Neural cell (in vitro differentiated cells): ENCODE measurements around the gene NKG7. TPM values are rescaled to one million over a fixed set of nuclear protein-coding genes. Genes with fewer than 3 reads are reported as not detected.
"Not testable (repeated sequence)": the region's sequence is repeated elsewhere in the genome, so short reads cannot be mapped to it uniquely, and the experiment has no call there.

Experiments used
- H2AFZ ChIP-seq: fragments of 200-600, 300-800 bp; sonication (generic), shearing (Covaris generic); 2 replicates; pipeline ENCODE4 v1.6.0; 2014; ENCODE audit warnings: low read depth, mild to moderate bottlenecking, antibody characterized with exemption, low read length, moderate library complexity
- H3F3A ChIP-seq: fragments of 200-600 bp; shearing (Covaris generic); 2 replicates; pipeline ENCODE4 v1.6.1; 2016; ENCODE audit warnings: mild to moderate bottlenecking, moderate library complexity, mixed read lengths, antibody characterized with exemption, low read length; ENCODE audit not compliant: insufficient read depth, poor library complexity, severe bottlenecking
- H3K27ac ChIP-seq: fragments of 200-600, 300-800 bp; sonication (generic), shearing (Covaris generic); 2 replicates; pipeline ENCODE4 v1.5.1; 2014; ENCODE audit warnings: mild to moderate bottlenecking, low read length, moderate library complexity
- H3K27me3 ChIP-seq: fragments of 300-800, 200-600 bp; sonication (generic), shearing (Covaris generic); 2 replicates; pipeline ENCODE4 v1.6.0; 2014; ENCODE audit warnings: mild to moderate bottlenecking, low read depth, low read length, moderate library complexity; ENCODE audit not compliant: insufficient read depth
- H3K36me3 ChIP-seq: fragments of 300-800, 200-600 bp; sonication (generic), shearing (Covaris generic); 2 replicates; pipeline ENCODE4 v1.5.1; 2014; ENCODE audit warnings: mild to moderate bottlenecking, antibody characterized with exemption, low read length, moderate library complexity; ENCODE audit not compliant: insufficient read depth
- H3K4me2 ChIP-seq: fragments of 300-800, 200-600 bp; sonication (generic), shearing (Covaris generic); 2 replicates; pipeline ENCODE4 v1.6.0; 2014; ENCODE audit warnings: mild to moderate bottlenecking, low read length
- H3K4me3 ChIP-seq: fragments of 300-800, 200-600 bp; sonication (generic), shearing (Covaris generic); 2 replicates; pipeline ENCODE4 v1.5.1; 2014; ENCODE audit warnings: mild to moderate bottlenecking, low read length, moderate library complexity
- H3K79me2 ChIP-seq: fragments of 200-600 bp; shearing (Covaris generic); replicated peaks from 2 replicates; pipeline ENCODE4 v1.6.0; 2014; ENCODE audit warnings: mild to moderate bottlenecking, low read length, moderate library complexity; ENCODE audit not compliant: insufficient read depth
- H3K9ac ChIP-seq: fragments of 300-800, 200-600 bp; sonication (generic), shearing (Covaris generic); 2 replicates; pipeline ENCODE4 v1.6.1; 2016; ENCODE audit warnings: mild to moderate bottlenecking, low read length, mixed read lengths
- H3K9me2 ChIP-seq: fragments of 200-600 bp; shearing (Covaris generic); 2 replicates; pipeline ENCODE4 v1.6.1; 2016; ENCODE audit warnings: mild to moderate bottlenecking, low read length, mixed read lengths; ENCODE audit not compliant: insufficient read depth
- H3K9me3 ChIP-seq: fragments of 200-600, 300-800 bp; sonication (generic), shearing (Covaris generic); 2 replicates; pipeline ENCODE4 v1.6.1; 2016; ENCODE audit warnings: mild to moderate bottlenecking, mixed run types, low read length, moderate library complexity, mixed read lengths
- H4K20me1 ChIP-seq: fragments of 200-600 bp; shearing (Covaris generic); 2 replicates; pipeline ENCODE4 v1.6.1; 2016; ENCODE audit warnings: mild to moderate bottlenecking, mixed run types; ENCODE audit not compliant: insufficient read depth
- EP300 ChIP-seq: fragments of 450-650 bp; conservative IDR thresholded peaks from 2 replicates; pipeline ENCODE4 v1.6.1; 2014; ENCODE audit warnings: antibody characterized with exemption, mild to moderate bottlenecking, moderate library complexity; ENCODE audit not compliant: poor library complexity, severe bottlenecking
- EZH2 ChIP-seq: fragments of 200-600, 300-800 bp; shearing (Covaris generic), sonication (generic); IDR thresholded peaks from 2 replicates; pipeline ENCODE4 v1.6.1; 2014; ENCODE audit warnings: antibody characterized with exemption, low read length, borderline replicate concordance, mild to moderate bottlenecking; ENCODE audit not compliant: insufficient read depth, poor library complexity, severe bottlenecking
- MXI1 ChIP-seq: fragments of 450-650 bp; conservative IDR thresholded peaks from 2 replicates; pipeline ENCODE4 v1.6.1; 2014; ENCODE audit warnings: antibody characterized with exemption, mild to moderate bottlenecking; ENCODE audit not compliant: poor library complexity, severe bottlenecking
- POLR2AphosphoS5 ChIP-seq: IDR thresholded peaks from 2 replicates; pipeline ENCODE4 v1.6.1; 2012
- RAD21 ChIP-seq: fragments of 450-650 bp; conservative IDR thresholded peaks from 2 replicates; pipeline ENCODE4 v1.6.1; 2014; ENCODE audit warnings: antibody characterized with exemption, mild to moderate bottlenecking, moderate library complexity
- SMC3 ChIP-seq: fragments of 450-650 bp; conservative IDR thresholded peaks from 2 replicates; pipeline ENCODE4 v1.6.1; 2014; ENCODE audit warnings: antibody characterized with exemption, mild to moderate bottlenecking, moderate library complexity; ENCODE audit not compliant: poor library complexity
- TAF1 ChIP-seq: IDR thresholded peaks from 2 replicates; pipeline ENCODE4 v1.6.1; 2012; ENCODE audit warnings: low read depth
- polyA plus RNA-seq: library from polyadenylated mRNA; depleted of rRNA; stranded (reverse); fragments of >200 nt; gene quantifications from 2 replicates; pipeline ENCODE4 v1.2.3, GENCODE V29; 2014
- TF ChIP-seq, protein P1 (sequence below): fragments of 450-650 bp; IDR thresholded peaks from 2 replicates; pipeline ENCODE4 v1.5.1; 2014; ENCODE audit warnings: antibody characterized with exemption, mild to moderate bottlenecking, moderate library complexity; ENCODE audit not compliant: poor library complexity, severe bottlenecking
- TF ChIP-seq, protein P2 (sequence below): IDR thresholded peaks from 2 replicates; pipeline ENCODE4 v1.6.1; 2012; ENCODE audit warnings: borderline replicate concordance

Gene NKG7
- polyA plus RNA-seq, 1 donor from 2014 or later = not detected

DNA sequence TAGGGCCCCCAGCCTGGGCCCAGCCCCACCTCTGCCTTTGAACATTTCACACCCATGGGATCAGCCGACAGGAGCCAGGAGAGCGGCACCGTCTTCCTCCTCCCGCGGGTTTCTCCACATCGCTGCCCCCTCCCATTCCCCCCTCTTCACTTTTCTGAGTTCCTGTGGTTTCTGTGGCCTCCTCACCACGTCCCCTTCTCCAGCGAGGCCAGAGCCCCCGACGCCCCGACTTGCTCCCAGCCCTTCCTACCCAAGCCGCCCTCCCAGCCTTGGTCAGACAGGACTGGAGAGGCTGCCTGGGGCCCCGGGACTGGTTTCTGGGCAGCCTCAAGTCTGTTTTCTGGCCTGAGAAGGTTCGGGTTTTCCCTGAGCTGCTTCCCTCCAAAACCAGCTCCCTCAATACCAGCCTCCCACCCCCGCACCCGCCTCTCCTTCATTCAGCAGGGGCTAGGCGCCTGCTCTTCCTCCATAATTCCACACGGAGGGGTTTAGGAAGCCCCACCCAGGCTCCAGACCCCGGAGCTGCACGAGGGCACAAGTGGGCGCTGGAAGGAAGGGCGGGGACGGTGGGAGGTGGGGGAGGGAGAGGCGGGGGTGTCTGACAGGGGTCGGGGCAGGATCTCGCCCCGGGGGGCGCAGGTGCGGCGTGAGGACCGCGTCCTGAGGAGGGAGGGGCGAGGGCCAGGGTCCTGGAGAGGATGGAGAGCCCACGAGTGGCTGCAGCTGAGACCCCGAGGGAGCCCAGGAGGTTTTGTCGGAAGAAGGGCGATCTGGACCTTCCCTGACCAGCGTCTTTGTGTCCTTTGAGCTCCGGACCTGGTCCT lies 49.0 kb upstream of the NKG7 start:
- no peak overlapping the region for H3K4me2 ChIP-seq
- no peaks in the 10 kb centered on the region for H3F3A ChIP-seq
- no peaks in the 10 kb centered on the region for H3K9me3 ChIP-seq
- no peaks in the 10 kb centered on the region for H3K36me3 ChIP-seq
- no peaks in the 10 kb centered on the region for H3K9me2 ChIP-seq
- H3K9ac ChIP-seq = no peak overlapping the region
- no peak overlapping the region for H3K4me3 ChIP-seq
- no peaks in the 10 kb centered on the region for H4K20me1 ChIP-seq
- no peaks in the 10 kb centered on the region for H3K27me3 ChIP-seq
- H3K79me2 ChIP-seq = no peaks in the 10 kb centered on the region
- no peak overlapping the region for H3K27ac ChIP-seq
- no peak overlapping the region for H2AFZ ChIP-seq
- no peak for TF ChIP-seq EP300

DNA sequence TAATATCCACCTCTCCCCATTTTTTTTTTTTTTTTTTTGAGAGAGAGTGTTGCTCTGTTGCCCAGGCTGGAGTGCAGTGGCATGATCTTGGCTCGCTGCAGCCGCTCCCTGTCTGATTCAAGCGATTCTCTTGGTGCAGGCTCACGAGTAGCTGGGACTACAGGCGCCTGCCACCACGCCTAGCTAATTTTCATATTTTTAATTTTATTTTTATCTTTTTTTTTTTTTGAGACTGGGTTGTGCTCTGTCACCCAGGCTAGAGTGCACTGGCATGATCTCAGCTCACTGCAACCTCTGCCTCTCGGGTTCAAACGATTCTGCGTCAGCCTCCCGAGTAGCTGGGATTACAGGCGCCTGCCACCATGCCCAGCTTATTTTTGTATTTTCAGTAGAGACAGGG lies 48.1 kb upstream of the NKG7 start:
- H4K20me1 ChIP-seq, H3K79me2 ChIP-seq, H3K9me3 ChIP-seq, H3K4me2 ChIP-seq, H3K9me2 ChIP-seq, H3K27me3 ChIP-seq, H3K4me3 ChIP-seq, H2AFZ ChIP-seq, H3K9ac ChIP-seq, H3K27ac ChIP-seq, H3F3A ChIP-seq, H3K36me3 ChIP-seq: not testable (repeated sequence)

DNA sequence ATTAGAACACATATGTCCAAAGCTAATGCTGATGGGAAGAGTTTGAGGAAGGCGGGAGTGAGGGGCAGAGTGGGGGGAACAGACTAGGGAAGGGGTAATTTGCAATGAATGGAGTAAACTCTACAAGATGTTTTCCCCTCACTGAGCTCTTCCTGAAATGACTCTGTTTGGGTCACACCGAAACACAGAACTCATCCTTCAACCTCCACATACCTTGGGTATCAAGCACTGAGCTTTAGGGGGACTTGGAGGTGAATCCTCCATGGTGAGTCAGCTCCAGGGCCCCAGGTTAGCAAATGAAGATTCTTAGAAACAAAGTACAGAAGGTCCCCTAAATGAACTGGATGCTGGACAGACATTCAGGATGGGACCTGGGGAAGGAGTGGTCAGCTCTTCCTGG lies 46.3 kb upstream of the NKG7 start:
- Histone ChIP-seq H3K79me2 (no peaks in the 10 kb centered on the region), H3K9ac (no peak overlapping the region), H3K27ac (no peak overlapping the region), H3K36me3 (no peaks in the 10 kb centered on the region), H3K4me2 (no peak overlapping the region), H3F3A (no peaks in the 10 kb centered on the region), H3K9me3 (no peaks in the 10 kb centered on the region), H3K27me3 (no peaks in the 10 kb centered on the region), H4K20me1 (no peaks in the 10 kb centered on the region), H3K4me3 (no peak overlapping the region), H3K9me2 (no peaks in the 10 kb centered on the region), H2AFZ (no peak overlapping the region)
- no peak for TF ChIP-seq TAF1
- TF ChIP-seq EZH2 = no peak
- no peak for TF ChIP-seq POLR2AphosphoS5

DNA sequence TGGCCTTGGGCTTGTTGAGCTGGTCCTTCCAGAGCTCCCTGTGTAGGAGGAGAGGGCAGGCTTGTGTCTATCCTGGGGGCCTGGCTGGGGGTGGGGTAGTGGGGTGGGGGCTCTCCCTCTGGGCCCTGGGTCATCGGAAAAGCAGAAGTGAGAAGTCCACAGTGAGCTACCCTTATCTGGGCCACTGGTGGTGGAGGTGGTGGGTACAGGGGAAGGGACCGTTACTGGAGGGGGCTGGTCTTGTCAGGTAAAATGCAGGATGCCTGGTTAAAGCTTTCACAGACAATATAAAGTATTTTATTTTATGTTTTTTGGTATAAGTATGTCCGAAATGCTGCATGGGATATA lies 45.3 kb upstream of the NKG7 start:
- no peak for TF ChIP-seq RAD21
- no peak for TF ChIP-seq POLR2AphosphoS5
- TF ChIP-seq EP300 = no peak
- TF ChIP-seq, protein P1, sequence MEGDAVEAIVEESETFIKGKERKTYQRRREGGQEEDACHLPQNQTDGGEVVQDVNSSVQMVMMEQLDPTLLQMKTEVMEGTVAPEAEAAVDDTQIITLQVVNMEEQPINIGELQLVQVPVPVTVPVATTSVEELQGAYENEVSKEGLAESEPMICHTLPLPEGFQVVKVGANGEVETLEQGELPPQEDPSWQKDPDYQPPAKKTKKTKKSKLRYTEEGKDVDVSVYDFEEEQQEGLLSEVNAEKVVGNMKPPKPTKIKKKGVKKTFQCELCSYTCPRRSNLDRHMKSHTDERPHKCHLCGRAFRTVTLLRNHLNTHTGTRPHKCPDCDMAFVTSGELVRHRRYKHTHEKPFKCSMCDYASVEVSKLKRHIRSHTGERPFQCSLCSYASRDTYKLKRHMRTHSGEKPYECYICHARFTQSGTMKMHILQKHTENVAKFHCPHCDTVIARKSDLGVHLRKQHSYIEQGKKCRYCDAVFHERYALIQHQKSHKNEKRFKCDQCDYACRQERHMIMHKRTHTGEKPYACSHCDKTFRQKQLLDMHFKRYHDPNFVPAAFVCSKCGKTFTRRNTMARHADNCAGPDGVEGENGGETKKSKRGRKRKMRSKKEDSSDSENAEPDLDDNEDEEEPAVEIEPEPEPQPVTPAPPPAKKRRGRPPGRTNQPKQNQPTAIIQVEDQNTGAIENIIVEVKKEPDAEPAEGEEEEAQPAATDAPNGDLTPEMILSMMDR = no peak
- TF ChIP-seq, protein P2, sequence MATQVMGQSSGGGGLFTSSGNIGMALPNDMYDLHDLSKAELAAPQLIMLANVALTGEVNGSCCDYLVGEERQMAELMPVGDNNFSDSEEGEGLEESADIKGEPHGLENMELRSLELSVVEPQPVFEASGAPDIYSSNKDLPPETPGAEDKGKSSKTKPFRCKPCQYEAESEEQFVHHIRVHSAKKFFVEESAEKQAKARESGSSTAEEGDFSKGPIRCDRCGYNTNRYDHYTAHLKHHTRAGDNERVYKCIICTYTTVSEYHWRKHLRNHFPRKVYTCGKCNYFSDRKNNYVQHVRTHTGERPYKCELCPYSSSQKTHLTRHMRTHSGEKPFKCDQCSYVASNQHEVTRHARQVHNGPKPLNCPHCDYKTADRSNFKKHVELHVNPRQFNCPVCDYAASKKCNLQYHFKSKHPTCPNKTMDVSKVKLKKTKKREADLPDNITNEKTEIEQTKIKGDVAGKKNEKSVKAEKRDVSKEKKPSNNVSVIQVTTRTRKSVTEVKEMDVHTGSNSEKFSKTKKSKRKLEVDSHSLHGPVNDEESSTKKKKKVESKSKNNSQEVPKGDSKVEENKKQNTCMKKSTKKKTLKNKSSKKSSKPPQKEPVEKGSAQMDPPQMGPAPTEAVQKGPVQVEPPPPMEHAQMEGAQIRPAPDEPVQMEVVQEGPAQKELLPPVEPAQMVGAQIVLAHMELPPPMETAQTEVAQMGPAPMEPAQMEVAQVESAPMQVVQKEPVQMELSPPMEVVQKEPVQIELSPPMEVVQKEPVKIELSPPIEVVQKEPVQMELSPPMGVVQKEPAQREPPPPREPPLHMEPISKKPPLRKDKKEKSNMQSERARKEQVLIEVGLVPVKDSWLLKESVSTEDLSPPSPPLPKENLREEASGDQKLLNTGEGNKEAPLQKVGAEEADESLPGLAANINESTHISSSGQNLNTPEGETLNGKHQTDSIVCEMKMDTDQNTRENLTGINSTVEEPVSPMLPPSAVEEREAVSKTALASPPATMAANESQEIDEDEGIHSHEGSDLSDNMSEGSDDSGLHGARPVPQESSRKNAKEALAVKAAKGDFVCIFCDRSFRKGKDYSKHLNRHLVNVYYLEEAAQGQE = no peak
- TF ChIP-seq EZH2 = no peak
- no peak for TF ChIP-seq SMC3
- no peak for TF ChIP-seq TAF1
- TF ChIP-seq MXI1 = no peak
- no peak overlapping the region for H3K4me2 ChIP-seq

More for the DNA sequence above, 45.3 kb upstream of the NKG7 start:
- H2AFZ ChIP-seq = no peak overlapping the region
- H4K20me1 ChIP-seq = no peaks in the 10 kb centered on the region
- H3K27me3 ChIP-seq = no peaks in the 10 kb centered on the region
- no peaks in the 10 kb centered on the region for H3K36me3 ChIP-seq
- H3K9me2 ChIP-seq = no peaks in the 10 kb centered on the region
- no peak overlapping the region for H3K9ac ChIP-seq
- H3F3A ChIP-seq = no peaks in the 10 kb centered on the region
- no peak overlapping the region for H3K27ac ChIP-seq
- H3K4me3 ChIP-seq = no peak overlapping the region
- no peaks in the 10 kb centered on the region for H3K79me2 ChIP-seq
- no peaks in the 10 kb centered on the region for H3K9me3 ChIP-seq
